Gastroesophageal sphincter (tissue), 4 donors: ENCODE measurements around the gene BLOC1S4. TPM values are rescaled to one million over a fixed set of nuclear protein-coding genes. Genes with fewer than 3 reads are reported as not detected.

Experiments used
- ATAC-seq: fragments of 150-250 bp; one replicate; pipeline ENCODE4 v1.9.1; 2016; ENCODE audit warnings: mild to moderate bottlenecking, moderate library complexity
- H3K27ac ChIP-seq, 4 donors: fragments of 200-600 bp; sonication (generic) in 3 of 4; 1 replicate in 3 of 4; 2 replicates in 1 of 4; pipeline ENCODE4 v1.5.1; 2016 to 2019
- H3K27me3 ChIP-seq: fragments of 200-600 bp; sonication (generic); one replicate; pipeline ENCODE4 v1.5.1; 2019
- H3K36me3 ChIP-seq, 2 donors: fragments of 200-600 bp; sonication (generic); one replicate each; pipeline ENCODE4 v1.5.1; 2019; ENCODE audit warnings: control low read depth in 1 of 2
- H3K4me1 ChIP-seq, 3 donors: fragments of 200-600 bp; sonication (generic); 1 replicate in 2 of 3; 2 replicates in 1 of 3; pipeline ENCODE4 v1.5.1; 2016 to 2019; ENCODE audit warnings: control low read depth in 2 of 3
- H3K4me3 ChIP-seq, 2 donors: fragments of 200-600 bp; sonication (generic); one replicate each; pipeline ENCODE4 v1.5.1; 2019; ENCODE audit warnings: mild to moderate bottlenecking in 1 of 2, moderate library complexity in 1 of 2
- H3K9me3 ChIP-seq, 3 donors: fragments of 200-600 bp; sonication (generic); one replicate each; pipeline ENCODE4 v1.5.1; 2017 to 2019; ENCODE audit warnings: control low read depth in 2 of 3
- CTCF ChIP-seq, 4 experiments: fragments of 200-600 bp in 2 of 4; fragments of 450-650 bp in 2 of 4; sonication (generic) in 1 of 4; IDR thresholded peaks; one replicate each; pipeline ENCODE4 v1.5.1; 2017 to 2019; ENCODE audit warnings: antibody characterized with exemption in 4 of 4, mild to moderate bottlenecking in 2 of 4, moderate library complexity in 2 of 4
- EP300 ChIP-seq: sonication (generic); formaldehyde crosslinking; IDR thresholded peaks from one replicate; pipeline ENCODE4 v1.6.1; 2017; ENCODE audit warnings: antibody characterized with exemption, mild to moderate bottlenecking
- POLR2A ChIP-seq, 2 donors: fragments of 450-650 bp; IDR thresholded peaks; one replicate each; pipeline ENCODE4 v1.6.1; 2017; ENCODE audit warnings: antibody characterized with exemption in 2 of 2, mild to moderate bottlenecking in 2 of 2, moderate library complexity in 1 of 2
- POLR2AphosphoS5 ChIP-seq: sonication (generic); formaldehyde crosslinking; IDR thresholded peaks from one replicate; pipeline ENCODE4 v1.6.1; 2017; ENCODE audit warnings: antibody characterized with exemption
- WGBS, 2 donors: methylation state at CpG; one replicate each; pipeline ENCODE4 v1.1.5; 2018; ENCODE audit warnings: low coverage in 1 of 2; 5-methylcytosine and 5-hydroxymethylcytosine counted together
- total RNA-seq, 4 donors: library from RNA; depleted of rRNA; stranded (reverse); fragments of >200 nt; gene quantifications; one replicate each; pipeline ENCODE4 v1.1.0, GENCODE V29; 2016

The BLOC1S4 gene
- total RNA-seq, 4 donors from 2014 or later: 10.1 to 20.7 (median 18.7) TPM

GRCh38 chr4:6748286-6748685, 32.3 kb downstream of the BLOC1S4 start:
- Histone ChIP-seq H3K4me1 (peaks cover 0 to 36% (median 21%) of the 10 kb centered on the region in 3 donors), H3K27ac (no peak overlapping the region), H3K4me3 (no peak overlapping the region), H3K36me3 (no peaks in the 10 kb centered on the region), H3K9me3 (no peaks in the 10 kb centered on the region), H3K27me3 (no peaks in the 10 kb centered on the region)
- no peak for TF ChIP-seq CTCF (IDR thresholded peaks at IDR 0.05)
- TF ChIP-seq POLR2AphosphoS5: no peak
- no peak for TF ChIP-seq POLR2A (IDR thresholded peaks at IDR 0.05)
- no peak for TF ChIP-seq EP300
- WGBS, 2 donors: no CpG with 5 or more reads among the region's 9 CpGs
- ATAC-seq: no peak

GRCh38 chr4:6749340-6750171, 33.6 kb downstream of the BLOC1S4 start:
- no peaks in the 10 kb centered on the region for H3K36me3 ChIP-seq
- TF ChIP-seq POLR2A (IDR thresholded peaks at IDR 0.05) (no peak), POLR2AphosphoS5 (peak; percentile 26)
- 56 to 64% methylated on average over 5 to 6 of the region's 25 CpGs for WGBS, 2 donors
- H3K9me3 ChIP-seq: no peaks in the 10 kb centered on the region
- no peaks in the 10 kb centered on the region for H3K27me3 ChIP-seq
- H3K4me3 ChIP-seq: no peak overlapping the region
- peak overlapping the region in 2 of 4 donors; percentile 27 to 55 for H3K27ac ChIP-seq
- peaks cover 0 to 36% (median 21%) of the 10 kb centered on the region in 3 donors for H3K4me1 ChIP-seq
- ATAC-seq: peak; percentile 81

GRCh38 chr4:6750286-6751221, 34.6 kb downstream of the BLOC1S4 start:
- Histone ChIP-seq H3K36me3 (no peaks in the 10 kb centered on the region), H3K27me3 (no peaks in the 10 kb centered on the region), H3K4me3 (no peak overlapping the region), H3K9me3 (no peaks in the 10 kb centered on the region), H3K4me1 (peaks cover 0 to 36% (median 21%) of the 10 kb centered on the region in 3 donors), H3K27ac (peak overlapping the region in 1 of 4 donors; percentile 55)
- no peak for ATAC-seq
- WGBS, 2 donors: 86 to 90% methylated on average over 1 to 2 of the region's 23 CpGs
- TF ChIP-seq POLR2AphosphoS5 (no peak), EP300 (no peak)

- Histone ChIP-seq H3K4me3 (no peak overlapping the region), H3K27ac (no peak overlapping the region), H3K4me1 (peaks cover 0 to 32% (median 21%) of the 10 kb centered on the region in 3 donors), H3K36me3 (no peaks in the 10 kb centered on the region), H3K9me3 (no peaks in the 10 kb centered on the region), H3K27me3 (no peaks in the 10 kb centered on the region)
- no peak for TF ChIP-seq POLR2AphosphoS5
- TF ChIP-seq CTCF (IDR thresholded peaks at IDR 0.05): no peak
- no peak for TF ChIP-seq EP300
- no peak for TF ChIP-seq POLR2A (IDR thresholded peaks at IDR 0.05)
- ATAC-seq: no peak
- WGBS, 2 donors: 74 to 90% methylated on average over 13 of the region's 18 CpGs
Measured at GRCh38 chr4:6751611-6752485, 35.9 kb downstream of the BLOC1S4 start.

GRCh38 chr4:6752486-6752829, 36.5 kb downstream of the BLOC1S4 start:
- TF ChIP-seq CTCF (IDR thresholded peaks at IDR 0.05) (no peak), EP300 (no peak)
- Histone ChIP-seq H3K4me1 (peaks cover 0 to 26% (median 16%) of the 10 kb centered on the region in 3 donors), H3K36me3 (no peaks in the 10 kb centered on the region), H3K4me3 (no peak overlapping the region), H3K9me3 (no peaks in the 10 kb centered on the region), H3K27ac (no peak overlapping the region), H3K27me3 (no peaks in the 10 kb centered on the region)
- no peak for ATAC-seq
- WGBS, 2 donors: 77 to 90% methylated on average over 6 of the region's 6 CpGs
